Panc1 (cell line): ENCODE measurements around the gene C11orf16. TPM values are rescaled to one million over a fixed set of nuclear protein-coding genes. Genes with fewer than 3 reads are reported as not detected.

Source experiments
- ATAC-seq: fragments of 200-7000 bp; cut with Tn5 transposase; 2 replicates; pipeline ENCODE4 v1.9.1; 2020; ENCODE audit warnings: mild to moderate bottlenecking, moderate library complexity
- BruUV-seq: library from RNA; stranded (reverse); fragments of 400-500 nt; replicated peaks from 2 replicates; lab custom pipeline; 2021; lab: Mats Ljungman, UMichigan
- CTCF ChIA-PET: fragments of 300-600 bp; sonication (Branson Sonifier 250); formaldehyde crosslinking; loops from one replicate; lab custom pipeline; 2022; ENCODE audit warnings: antibody characterized with exemption; lab: Charles Lee
- POLR2A ChIA-PET: fragments of 300-600 bp; sonication (Branson Sonifier 250); formaldehyde crosslinking; loops from one replicate; lab custom pipeline; 2022; ENCODE audit warnings: antibody characterized with exemption; lab: Charles Lee
- DNase-seq: peaks from one replicate; pipeline ENCODE4 v3.0.0-alpha.2; 2010; ENCODE audit warnings: low read depth, low spot score
- H3K27ac ChIP-seq: 2 replicates; pipeline ENCODE4 v1.5.1; 2011; ENCODE audit warnings: mild to moderate bottlenecking, low read length, inconsistent platforms
- H3K27me3 ChIP-seq: fragments of 200-500 bp; sonication (Bioruptor generic); 2 replicates; pipeline ENCODE4 v1.6.0; 2014; ENCODE audit warnings: low read length, inconsistent platforms; ENCODE audit not compliant: control insufficient read depth, insufficient read depth
- H3K36me3 ChIP-seq: fragments of 200-500 bp; sonication (Bioruptor generic); 2 replicates; pipeline ENCODE4 v1.5.1; 2014; ENCODE audit warnings: inconsistent platforms, mild to moderate bottlenecking, low read length, moderate library complexity; ENCODE audit not compliant: control insufficient read depth, insufficient read depth
- H3K4me1 ChIP-seq: 2 replicates; pipeline ENCODE4 v1.5.1; 2011; ENCODE audit warnings: inconsistent platforms, mild to moderate bottlenecking, low read length, moderate library complexity; ENCODE audit not compliant: control insufficient read depth, insufficient read depth
- H3K4me3 ChIP-seq, 2 experiments: 2 replicates each; pipeline ENCODE4 v1.5.1; 2011 to 2012; ENCODE audit warnings: low read depth in 2 of 2, low read length in 2 of 2, mild to moderate bottlenecking in 2 of 2, inconsistent platforms in 1 of 2, moderate library complexity in 1 of 2
- H3K9me3 ChIP-seq: fragments of 200-500 bp; sonication (Bioruptor generic); 2 replicates; pipeline ENCODE4 v1.5.1; 2014; ENCODE audit warnings: low read depth, mild to moderate bottlenecking, inconsistent platforms, low read length, moderate library complexity; ENCODE audit not compliant: control insufficient read depth, insufficient read depth
- POLR2AphosphoS5 ChIP-seq: IDR thresholded peaks from 2 replicates; pipeline ENCODE4 v1.6.1; 2012; ENCODE audit warnings: mild to moderate bottlenecking, low read depth, low read length, moderate library complexity
- SIN3A ChIP-seq: IDR thresholded peaks from 2 replicates; pipeline ENCODE4 v1.6.1; 2012; ENCODE audit warnings: low read depth, mild to moderate bottlenecking, low read length, moderate library complexity, borderline replicate concordance; ENCODE audit not compliant: insufficient read depth
- TCF7L2 ChIP-seq: IDR thresholded peaks from 2 replicates; pipeline ENCODE4 v1.6.1; 2011; ENCODE audit warnings: mild to moderate bottlenecking, low read depth, low read length, inconsistent platforms
- in situ Hi-C: cut with HindIII; loops from 2 replicates; pipeline ENCODE4 v1.10.0; 2016; ENCODE audit warnings: low sequenced_read_pairs, low pct_unique_long_range_greater_than_20kb
- intact Hi-C: fragments of 100-400 bp; cut with micrococcal nuclease; formaldehyde crosslinking; loops from one replicate; pipeline ENCODE4 v1.10.0; 2022; ENCODE audit not compliant: unreplicated experiment
- total RNA-seq: library from RNA; stranded (reverse); gene quantifications from one replicate; pipeline ENCODE4 v1.2.1, GENCODE V29; 2021; ENCODE audit not compliant: unreplicated experiment
- TF ChIP-seq, protein P1 (sequence below): fragments of 450-650 bp; IDR thresholded peaks from 2 replicates; pipeline ENCODE4 v1.5.1; 2017; ENCODE audit warnings: mild to moderate bottlenecking
- TF ChIP-seq, protein P2 (sequence below), 2 experiments: IDR thresholded peaks; 2 replicates each; pipeline ENCODE4 v1.6.1; 2011 to 2012; ENCODE audit warnings: low read depth in 2 of 2, control low read depth in 1 of 2, low read length in 1 of 2, mild to moderate bottlenecking in 1 of 2, moderate library complexity in 1 of 2; ENCODE audit not compliant: insufficient read depth in 1 of 2

The C11orf16 gene
- total RNA-seq, 1 experiment from 2014 or later: 0.15 TPM

DNA sequence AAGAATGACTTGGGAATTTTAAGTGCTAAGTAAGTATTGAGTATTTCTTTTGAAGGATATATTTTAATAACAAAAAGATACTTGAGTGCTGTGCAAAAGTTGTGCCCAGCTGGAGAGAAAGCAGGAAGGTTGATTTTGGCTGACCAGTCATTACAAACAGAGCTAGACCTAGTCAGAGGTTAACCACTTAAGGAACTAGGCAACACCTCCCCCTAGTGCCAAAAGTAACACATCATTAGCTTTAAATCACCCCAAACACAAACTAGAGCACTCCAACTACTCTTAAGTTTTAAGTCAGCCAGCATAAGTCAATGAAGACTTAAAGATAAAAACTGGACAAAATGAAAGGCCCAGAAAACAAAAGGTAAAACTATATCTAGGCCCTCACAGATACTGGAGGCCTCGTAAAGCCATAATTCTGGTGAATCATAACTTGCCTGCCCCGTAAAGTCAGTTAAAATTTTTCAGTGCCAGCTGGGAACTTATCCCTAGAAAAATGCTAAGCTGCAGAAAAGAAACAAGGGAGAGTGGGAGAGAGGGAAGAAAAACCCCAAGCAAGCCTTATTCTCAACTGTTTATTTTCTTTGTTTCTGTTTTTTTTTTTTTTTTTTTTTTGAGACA lies 26.9 kb upstream of the C11orf16 start:
- H3K4me1 ChIP-seq: peaks cover 20% of the 10 kb centered on the region
- H3K9me3 ChIP-seq: no peaks in the 10 kb centered on the region
- H3K27me3 ChIP-seq: no peaks in the 10 kb centered on the region
- BruUV-seq: no TSS peak
- TF ChIP-seq, protein P1, sequence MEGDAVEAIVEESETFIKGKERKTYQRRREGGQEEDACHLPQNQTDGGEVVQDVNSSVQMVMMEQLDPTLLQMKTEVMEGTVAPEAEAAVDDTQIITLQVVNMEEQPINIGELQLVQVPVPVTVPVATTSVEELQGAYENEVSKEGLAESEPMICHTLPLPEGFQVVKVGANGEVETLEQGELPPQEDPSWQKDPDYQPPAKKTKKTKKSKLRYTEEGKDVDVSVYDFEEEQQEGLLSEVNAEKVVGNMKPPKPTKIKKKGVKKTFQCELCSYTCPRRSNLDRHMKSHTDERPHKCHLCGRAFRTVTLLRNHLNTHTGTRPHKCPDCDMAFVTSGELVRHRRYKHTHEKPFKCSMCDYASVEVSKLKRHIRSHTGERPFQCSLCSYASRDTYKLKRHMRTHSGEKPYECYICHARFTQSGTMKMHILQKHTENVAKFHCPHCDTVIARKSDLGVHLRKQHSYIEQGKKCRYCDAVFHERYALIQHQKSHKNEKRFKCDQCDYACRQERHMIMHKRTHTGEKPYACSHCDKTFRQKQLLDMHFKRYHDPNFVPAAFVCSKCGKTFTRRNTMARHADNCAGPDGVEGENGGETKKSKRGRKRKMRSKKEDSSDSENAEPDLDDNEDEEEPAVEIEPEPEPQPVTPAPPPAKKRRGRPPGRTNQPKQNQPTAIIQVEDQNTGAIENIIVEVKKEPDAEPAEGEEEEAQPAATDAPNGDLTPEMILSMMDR: peak; percentile 89
- TF ChIP-seq SIN3A: no peak
- ATAC-seq (peak; percentile 36; the same call in 1 of the 2 replicates), DNase-seq (peak; percentile 85)
- in situ Hi-C loops: no loop called here
- H3K4me3 ChIP-seq: no peak overlapping the region
- ChIA-PET POLR2A (interaction anchor here (0.6 to 0.7 kb wide), 6 partner anchors 17 to 710 kb away, joined by 3 to 19 read pairs (median 5); partner anchors contain the start of genes ASCL3, RPL27A and TRIM66), CTCF (interaction anchor here (0.5 to 2.7 kb wide), 19 partner anchors 13 to 1973 kb away, joined by 3 to 43 read pairs (median 4); a partner anchor contains a TSS)
- 0 out of 2 replicates have a peak overlapping the region, but pooled peaks have one; percentile 1 for H3K27ac ChIP-seq
- H3K36me3 ChIP-seq: peaks cover 4% of the 10 kb centered on the region
- intact Hi-C loops: loop anchor here (1.0 to 5.0 kb wide), 2 partner anchors 45 to 272 kb away; no protein-coding TSS in a partner anchor

DNA sequence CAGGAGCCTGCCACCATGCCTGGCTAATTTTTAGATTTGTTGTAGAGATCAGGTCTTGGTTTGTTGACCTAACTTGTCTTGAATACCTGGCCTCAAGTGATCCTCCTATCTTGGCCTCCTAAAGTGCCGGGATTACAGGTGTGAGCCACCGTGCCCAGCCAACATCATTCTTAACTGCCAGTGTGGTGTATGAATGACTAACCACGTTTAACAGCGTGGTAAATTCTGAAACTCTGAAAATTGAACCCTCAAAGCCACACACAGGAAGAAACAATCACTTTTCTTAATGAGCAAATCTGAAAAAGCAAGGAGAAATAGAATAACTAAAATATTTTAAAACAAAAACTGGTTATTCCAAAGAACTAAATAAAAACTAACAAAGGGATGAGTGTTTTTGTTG lies 24.1 kb upstream of the C11orf16 start:
- in situ Hi-C loops: no loop called here
- ChIA-PET CTCF (no interaction called here), POLR2A (no interaction called here)
- no peaks in the 10 kb centered on the region for H3K9me3 ChIP-seq
- H3K36me3 ChIP-seq: peaks cover 10% of the 10 kb centered on the region
- no peak for ATAC-seq
- no peak for TF ChIP-seq POLR2AphosphoS5
- no peak for TF ChIP-seq SIN3A
- TF ChIP-seq, protein P1: no peak
- TF ChIP-seq TCF7L2: no peak
- TF ChIP-seq, protein P2, sequence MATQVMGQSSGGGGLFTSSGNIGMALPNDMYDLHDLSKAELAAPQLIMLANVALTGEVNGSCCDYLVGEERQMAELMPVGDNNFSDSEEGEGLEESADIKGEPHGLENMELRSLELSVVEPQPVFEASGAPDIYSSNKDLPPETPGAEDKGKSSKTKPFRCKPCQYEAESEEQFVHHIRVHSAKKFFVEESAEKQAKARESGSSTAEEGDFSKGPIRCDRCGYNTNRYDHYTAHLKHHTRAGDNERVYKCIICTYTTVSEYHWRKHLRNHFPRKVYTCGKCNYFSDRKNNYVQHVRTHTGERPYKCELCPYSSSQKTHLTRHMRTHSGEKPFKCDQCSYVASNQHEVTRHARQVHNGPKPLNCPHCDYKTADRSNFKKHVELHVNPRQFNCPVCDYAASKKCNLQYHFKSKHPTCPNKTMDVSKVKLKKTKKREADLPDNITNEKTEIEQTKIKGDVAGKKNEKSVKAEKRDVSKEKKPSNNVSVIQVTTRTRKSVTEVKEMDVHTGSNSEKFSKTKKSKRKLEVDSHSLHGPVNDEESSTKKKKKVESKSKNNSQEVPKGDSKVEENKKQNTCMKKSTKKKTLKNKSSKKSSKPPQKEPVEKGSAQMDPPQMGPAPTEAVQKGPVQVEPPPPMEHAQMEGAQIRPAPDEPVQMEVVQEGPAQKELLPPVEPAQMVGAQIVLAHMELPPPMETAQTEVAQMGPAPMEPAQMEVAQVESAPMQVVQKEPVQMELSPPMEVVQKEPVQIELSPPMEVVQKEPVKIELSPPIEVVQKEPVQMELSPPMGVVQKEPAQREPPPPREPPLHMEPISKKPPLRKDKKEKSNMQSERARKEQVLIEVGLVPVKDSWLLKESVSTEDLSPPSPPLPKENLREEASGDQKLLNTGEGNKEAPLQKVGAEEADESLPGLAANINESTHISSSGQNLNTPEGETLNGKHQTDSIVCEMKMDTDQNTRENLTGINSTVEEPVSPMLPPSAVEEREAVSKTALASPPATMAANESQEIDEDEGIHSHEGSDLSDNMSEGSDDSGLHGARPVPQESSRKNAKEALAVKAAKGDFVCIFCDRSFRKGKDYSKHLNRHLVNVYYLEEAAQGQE (IDR thresholded peaks at IDR 0.05; ENCODE audit: insufficient read depth in 1 of 2, low read depth in 2 of 2, low read length in 1 of 2): no peak
- H3K27me3 ChIP-seq: no peaks in the 10 kb centered on the region
- peaks cover 8% of the 10 kb centered on the region for H3K4me1 ChIP-seq
- no TSS peak for BruUV-seq
- no peak overlapping the region for H3K4me3 ChIP-seq
- no peak overlapping the region for H3K27ac ChIP-seq
- intact Hi-C loops: loop anchor here (5.0 kb wide), 1 partner anchor 270 kb away; no protein-coding TSS in a partner anchor
- no peak for DNase-seq
